Coronary artery (tissue), 2 donors: ENCODE results near the gene NPY1R.

ENCODE experiments used
- DNase-seq: peaks from one replicate; pipeline ENCODE4 v3.0.0-alpha.2; 2017; ENCODE audit warnings: low spot score
- H3K27ac ChIP-seq, 2 donors: fragments of 200-600 bp; sonication (generic); one replicate each; pipeline ENCODE4 v1.5.1; 2016 to 2019
- H3K4me3 ChIP-seq: fragments of 200-600 bp; sonication (generic); 2 replicates; pipeline ENCODE4 v1.5.1; 2016; ENCODE audit warnings: mild to moderate bottlenecking, moderate library complexity
- CTCF ChIP-seq: fragments of 200-600 bp; sonication (generic); IDR thresholded peaks from one replicate; pipeline ENCODE4 v1.5.1; 2019; ENCODE audit warnings: antibody characterized with exemption

NPY1R gene

DNA sequence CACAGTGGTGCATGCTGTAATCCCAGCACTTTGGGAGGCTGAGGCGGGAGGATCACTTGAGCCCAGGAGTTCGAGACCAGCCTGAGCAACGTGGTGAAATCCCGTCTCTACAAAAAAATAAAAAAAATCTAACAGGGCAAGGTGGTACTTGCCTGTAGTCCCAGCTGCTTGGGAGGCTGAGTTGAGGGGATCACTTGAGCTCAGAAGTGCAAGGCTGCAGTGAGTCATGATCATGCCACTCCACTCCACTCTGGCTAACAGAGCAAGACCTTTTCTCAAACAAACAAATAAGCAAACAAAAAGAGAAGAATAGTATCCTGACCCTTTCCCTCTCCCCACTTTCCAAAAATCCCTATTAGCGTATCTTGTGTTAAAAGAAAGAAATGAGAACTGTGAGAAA is 52.7 kb downstream of the NPY1R start:
- Histone ChIP-seq H3K4me3 (no peak overlapping the region), H3K27ac (no peak overlapping the region)
- no peak for TF ChIP-seq CTCF
- no peak for DNase-seq

GRCh38 chr4:163274861-163275260 is 57.5 kb downstream of the NPY1R start:
- no peak overlapping the region for H3K27ac ChIP-seq
- TF ChIP-seq CTCF = no peak

More at GRCh38 chr4:163274861-163275260, 57.5 kb downstream of the NPY1R start:
- H3K4me3 ChIP-seq = no peak overlapping the region
- no peak for DNase-seq
